ENCODE measurements around the gene PARP12.

Gene PARP12

DNA sequence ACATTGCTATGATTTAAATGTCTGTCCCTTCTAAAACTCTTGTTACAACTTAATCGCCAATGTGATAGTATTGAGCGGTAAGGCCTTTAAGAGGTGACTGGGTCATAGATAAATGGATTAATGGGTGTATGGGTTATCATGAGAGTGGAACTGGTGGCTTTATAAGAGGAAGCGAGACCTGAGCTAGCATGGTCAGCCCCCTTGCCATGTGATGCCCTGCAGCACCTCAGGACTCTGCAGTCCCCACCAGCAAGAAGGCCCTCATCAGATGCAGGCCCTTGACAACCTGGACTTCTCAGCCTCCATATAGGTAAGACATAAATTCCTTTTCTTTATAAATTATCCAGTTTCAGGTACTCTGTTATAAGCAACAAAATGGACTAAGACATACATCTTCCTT, 15.6 kb downstream of the PARP12 start:
- H3K4me3 ChIP-seq (ENCODE audit: low read length) = no peak overlapping the region
- peaks cover 13% of the 10 kb centered on the region for H3K4me1 ChIP-seq (ENCODE audit: control insufficient read depth, insufficient read depth, low read length)
- no peak for DNase-seq (ENCODE audit: low read depth)
- H3K27me3 ChIP-seq (replicated peaks; ENCODE audit: control insufficient read depth, insufficient read depth, low read length) = no peaks in the 10 kb centered on the region
- H3K9me3 ChIP-seq (ENCODE audit: control insufficient read depth, low read length) = no peaks in the 10 kb centered on the region
- peaks cover 10% of the 10 kb centered on the region for H3K36me3 ChIP-seq (ENCODE audit: control insufficient read depth, insufficient read depth, low read length, severe bottlenecking)
- H3K9ac ChIP-seq (ENCODE audit: low read length) = no peak overlapping the region

DNA sequence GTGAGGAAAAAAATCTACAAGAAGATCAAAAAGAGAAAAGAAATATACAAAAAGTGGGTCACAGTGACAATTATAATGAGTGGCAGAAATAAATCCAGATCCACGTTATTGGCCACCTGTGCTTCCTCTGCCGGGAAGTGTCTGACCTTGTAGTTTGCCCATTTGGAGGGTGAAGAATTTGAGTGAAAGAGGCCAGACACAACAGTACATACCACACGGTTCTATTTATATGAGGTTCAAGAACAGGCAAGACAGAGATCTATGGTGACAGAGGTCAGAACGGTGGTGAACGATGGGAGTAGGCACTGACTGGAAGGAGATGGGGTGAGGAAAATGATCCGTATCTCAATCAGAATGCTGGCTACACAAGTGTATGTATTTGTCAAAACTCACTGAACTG, 17.1 kb downstream of the PARP12 start:
- DNase-seq (ENCODE audit: low read depth) = no peak
- peaks cover 13% of the 10 kb centered on the region for H3K4me1 ChIP-seq (ENCODE audit: control insufficient read depth, insufficient read depth, low read length)
- peaks cover 10% of the 10 kb centered on the region for H3K36me3 ChIP-seq (ENCODE audit: control insufficient read depth, insufficient read depth, low read length, severe bottlenecking)
- no peak overlapping the region for H3K9ac ChIP-seq (ENCODE audit: low read length)
- H3K9me3 ChIP-seq (ENCODE audit: control insufficient read depth, low read length) = no peaks in the 10 kb centered on the region
- no peaks in the 10 kb centered on the region for H3K27me3 ChIP-seq (replicated peaks; ENCODE audit: control insufficient read depth, insufficient read depth, low read length)
- no peak overlapping the region for H3K4me3 ChIP-seq (ENCODE audit: low read length)

DNA sequence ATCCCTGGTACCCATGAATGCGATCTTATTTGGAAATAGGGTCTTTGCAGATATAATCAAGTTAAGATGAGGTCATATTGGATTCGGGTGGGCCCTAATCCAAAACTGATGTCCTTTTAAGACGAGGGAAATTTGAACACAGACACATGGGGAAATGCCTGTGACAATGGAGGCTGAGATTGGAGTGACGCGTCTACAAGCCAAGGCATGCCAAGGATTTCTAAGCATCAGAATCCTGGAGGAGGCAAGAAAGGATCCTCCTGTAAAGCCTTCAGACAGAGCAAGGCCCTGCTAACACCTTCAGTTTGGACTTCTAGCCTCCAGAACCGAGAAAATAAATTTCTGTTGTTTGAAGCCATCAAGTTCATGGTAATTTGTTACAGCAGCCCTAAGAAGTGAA, 18.5 kb downstream of the PARP12 start:
- Histone ChIP-seq H3K9ac (ENCODE audit: low read length) (no peak overlapping the region), H3K9me3 (ENCODE audit: control insufficient read depth, low read length) (no peaks in the 10 kb centered on the region), H3K4me3 (ENCODE audit: low read length) (no peak overlapping the region), H3K4me1 (ENCODE audit: control insufficient read depth, insufficient read depth, low read length) (peaks cover 8% of the 10 kb centered on the region), H3K27me3 (replicated peaks; ENCODE audit: control insufficient read depth, insufficient read depth, low read length) (no peaks in the 10 kb centered on the region), H3K36me3 (ENCODE audit: control insufficient read depth, insufficient read depth, low read length, severe bottlenecking) (peaks cover 10% of the 10 kb centered on the region)
- no peak for DNase-seq (ENCODE audit: low read depth)

DNA sequence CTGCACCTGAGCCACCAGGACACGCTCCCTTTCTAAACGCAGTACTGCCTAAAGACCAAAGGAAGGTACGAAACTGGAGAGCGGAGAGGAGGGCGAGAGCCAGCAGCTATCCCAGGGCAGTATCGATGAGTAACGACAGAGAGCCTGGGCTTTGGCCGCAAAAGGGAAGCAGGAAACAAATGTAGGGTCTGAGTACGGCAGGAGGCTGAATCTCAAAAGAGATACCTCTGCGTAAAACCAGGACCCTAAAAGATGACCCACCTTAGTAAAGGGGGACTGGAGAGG, 20.4 kb downstream of the PARP12 start:
- no peak for DNase-seq (ENCODE audit: low read depth)
- no peak overlapping the region for H3K4me3 ChIP-seq (ENCODE audit: low read length)
- no peaks in the 10 kb centered on the region for H3K9me3 ChIP-seq (ENCODE audit: control insufficient read depth, low read length)
- no peaks in the 10 kb centered on the region for H3K27me3 ChIP-seq (replicated peaks; ENCODE audit: control insufficient read depth, insufficient read depth, low read length)
- H3K36me3 ChIP-seq (ENCODE audit: control insufficient read depth, insufficient read depth, low read length, severe bottlenecking) = peaks cover 15% of the 10 kb centered on the region
- H3K9ac ChIP-seq (ENCODE audit: low read length) = no peak overlapping the region
- peaks cover 8% of the 10 kb centered on the region for H3K4me1 ChIP-seq (ENCODE audit: control insufficient read depth, insufficient read depth, low read length)

DNA sequence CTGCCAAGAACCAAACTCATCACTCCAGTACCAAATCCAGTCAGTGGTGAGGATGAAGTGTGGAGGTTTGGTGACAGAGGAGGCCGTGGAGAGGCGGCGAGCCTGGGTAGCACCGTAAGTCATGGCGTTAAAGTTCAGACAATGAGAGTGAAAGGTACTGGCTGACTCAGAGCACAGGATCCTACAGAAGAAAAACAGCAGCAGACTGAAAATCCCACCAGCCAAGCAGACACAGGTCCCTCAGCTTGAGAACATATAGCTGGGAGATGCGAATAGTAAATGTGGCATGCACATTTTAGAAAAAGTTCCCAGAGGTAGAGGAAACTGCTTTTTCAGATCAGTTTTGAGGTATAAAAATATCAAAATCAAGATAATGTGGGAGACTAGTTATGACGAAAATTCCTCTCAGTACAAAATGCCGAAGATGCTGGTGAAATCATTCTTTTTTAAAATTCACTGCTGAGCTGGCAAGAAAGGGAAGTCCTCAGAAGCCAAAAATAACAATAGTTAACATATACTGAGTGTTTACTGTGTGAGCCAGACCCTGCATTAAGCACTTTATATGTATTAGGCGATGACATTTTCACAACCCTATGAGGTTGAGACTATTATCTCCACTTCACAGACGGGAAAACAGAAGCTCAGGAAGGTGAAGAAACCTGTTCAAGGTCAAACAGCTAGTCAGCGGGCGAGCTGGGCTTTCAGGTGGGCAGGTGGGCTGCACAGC, 20.9 kb downstream of the PARP12 start:
- peak; percentile 54 for DNase-seq (ENCODE audit: low read depth)
- H3K9me3 ChIP-seq (ENCODE audit: control insufficient read depth, low read length) = no peaks in the 10 kb centered on the region
- H3K4me3 ChIP-seq (ENCODE audit: low read length) = no peak overlapping the region
- peaks cover 15% of the 10 kb centered on the region for H3K36me3 ChIP-seq (ENCODE audit: control insufficient read depth, insufficient read depth, low read length, severe bottlenecking)
- H3K4me1 ChIP-seq (ENCODE audit: control insufficient read depth, insufficient read depth, low read length) = peaks cover 8% of the 10 kb centered on the region
- H3K9ac ChIP-seq (ENCODE audit: low read length) = no peak overlapping the region
- H3K27me3 ChIP-seq (replicated peaks; ENCODE audit: control insufficient read depth, insufficient read depth, low read length) = no peaks in the 10 kb centered on the region

DNA sequence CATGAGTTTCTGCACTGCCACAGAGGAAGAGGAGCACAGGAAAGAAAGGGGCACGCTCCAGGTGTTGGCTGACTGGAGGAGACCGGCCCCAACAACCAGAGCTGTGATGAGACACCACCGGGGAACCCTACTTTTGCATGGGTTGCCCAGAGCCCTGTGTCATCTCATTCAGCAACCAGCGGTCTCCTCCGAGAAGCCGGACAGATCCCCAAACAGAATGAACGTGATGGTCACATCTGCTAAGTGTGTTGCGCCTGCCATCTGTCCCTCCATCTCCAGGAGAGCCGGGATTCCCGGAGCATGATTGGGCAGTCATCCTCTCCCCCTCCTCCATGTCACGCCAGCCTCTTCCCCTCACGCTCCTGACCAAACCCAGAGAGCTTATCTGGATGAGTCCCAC, 22.9 kb downstream of the PARP12 start:
- no peak for DNase-seq (ENCODE audit: low read depth)
- Histone ChIP-seq H3K27me3 (replicated peaks; ENCODE audit: control insufficient read depth, insufficient read depth, low read length) (no peaks in the 10 kb centered on the region), H3K4me3 (ENCODE audit: low read length) (no peak overlapping the region), H3K4me1 (ENCODE audit: control insufficient read depth, insufficient read depth, low read length) (peaks cover 8% of the 10 kb centered on the region), H3K36me3 (ENCODE audit: control insufficient read depth, insufficient read depth, low read length, severe bottlenecking) (peaks cover 6% of the 10 kb centered on the region), H3K9ac (ENCODE audit: low read length) (no peak overlapping the region), H3K9me3 (ENCODE audit: control insufficient read depth, low read length) (no peaks in the 10 kb centered on the region)

DNA sequence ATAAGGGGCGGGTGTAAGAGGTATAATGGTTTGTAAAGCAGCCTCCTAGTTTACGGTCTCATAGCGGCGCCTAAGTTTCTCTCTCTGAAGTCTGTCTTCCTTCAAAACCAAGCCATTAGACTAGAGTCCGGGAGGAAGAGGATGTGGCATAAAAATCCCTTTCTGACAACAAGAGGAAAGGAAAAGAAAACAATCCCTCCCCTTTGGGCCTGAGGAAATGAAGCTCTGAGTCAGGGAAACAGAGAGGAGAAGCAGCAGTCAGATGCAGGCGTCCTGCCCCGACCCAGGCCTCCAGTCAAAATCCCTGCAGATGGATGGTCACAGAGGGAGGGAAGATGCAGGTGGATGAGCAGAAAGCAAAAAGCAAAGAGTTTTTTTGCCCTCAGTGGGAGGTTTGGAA, 23.7 kb downstream of the PARP12 start:
- peaks cover 6% of the 10 kb centered on the region for H3K36me3 ChIP-seq (ENCODE audit: control insufficient read depth, insufficient read depth, low read length, severe bottlenecking)
- H3K9ac ChIP-seq (ENCODE audit: low read length) = no peak overlapping the region
- H3K4me1 ChIP-seq (ENCODE audit: control insufficient read depth, insufficient read depth, low read length) = peaks cover 10% of the 10 kb centered on the region
- no peaks in the 10 kb centered on the region for H3K27me3 ChIP-seq (replicated peaks; ENCODE audit: control insufficient read depth, insufficient read depth, low read length)
- no peak overlapping the region for H3K4me3 ChIP-seq (ENCODE audit: low read length)
- H3K9me3 ChIP-seq (ENCODE audit: control insufficient read depth, low read length) = no peaks in the 10 kb centered on the region
- DNase-seq (ENCODE audit: low read depth) = no peak

DNA sequence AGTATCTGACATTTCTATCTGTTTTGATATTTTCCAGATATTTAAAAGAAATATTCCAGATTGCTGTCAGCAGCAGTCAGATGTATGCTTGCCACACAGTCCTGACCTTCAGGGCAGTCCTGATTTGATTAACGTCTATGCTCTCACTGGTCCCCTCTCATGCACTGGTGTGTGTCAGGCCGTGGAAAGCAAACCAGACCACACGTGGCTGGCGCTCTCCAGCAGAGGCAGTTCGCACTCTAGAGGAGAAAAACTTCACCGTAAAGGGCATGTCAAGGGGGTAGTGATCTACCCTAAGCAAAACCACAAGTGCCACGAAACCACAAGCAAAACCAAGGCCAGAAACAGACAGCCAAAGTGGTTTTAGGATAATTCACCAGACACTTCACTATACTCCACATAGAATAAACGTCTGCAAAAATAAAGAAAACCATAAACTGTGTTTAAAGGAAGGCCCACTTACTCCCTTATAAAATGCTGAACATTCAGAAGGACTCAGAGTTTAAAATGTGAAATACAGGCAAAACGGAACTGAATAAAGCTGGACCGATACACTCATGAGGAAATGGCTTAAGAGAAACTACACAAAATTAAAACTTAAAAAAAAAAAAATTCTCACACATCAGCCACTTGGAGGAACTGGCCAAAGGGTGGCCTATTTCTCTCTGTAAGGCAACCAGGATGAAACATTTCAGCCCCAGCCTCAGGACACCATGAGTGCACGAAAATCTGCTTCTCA, 26.4 kb downstream of the PARP12 start:
- no peak overlapping the region for H3K4me3 ChIP-seq (ENCODE audit: low read length)
- peaks cover 23% of the 10 kb centered on the region for H3K4me1 ChIP-seq (ENCODE audit: control insufficient read depth, insufficient read depth, low read length)
- no peaks in the 10 kb centered on the region for H3K27me3 ChIP-seq (replicated peaks; ENCODE audit: control insufficient read depth, insufficient read depth, low read length)
- H3K9me3 ChIP-seq (ENCODE audit: control insufficient read depth, low read length) = no peaks in the 10 kb centered on the region
- H3K36me3 ChIP-seq (ENCODE audit: control insufficient read depth, insufficient read depth, low read length, severe bottlenecking) = peaks cover 6% of the 10 kb centered on the region
- DNase-seq (ENCODE audit: low read depth) = no peak
- H3K9ac ChIP-seq (ENCODE audit: low read length) = no peak overlapping the region

DNA sequence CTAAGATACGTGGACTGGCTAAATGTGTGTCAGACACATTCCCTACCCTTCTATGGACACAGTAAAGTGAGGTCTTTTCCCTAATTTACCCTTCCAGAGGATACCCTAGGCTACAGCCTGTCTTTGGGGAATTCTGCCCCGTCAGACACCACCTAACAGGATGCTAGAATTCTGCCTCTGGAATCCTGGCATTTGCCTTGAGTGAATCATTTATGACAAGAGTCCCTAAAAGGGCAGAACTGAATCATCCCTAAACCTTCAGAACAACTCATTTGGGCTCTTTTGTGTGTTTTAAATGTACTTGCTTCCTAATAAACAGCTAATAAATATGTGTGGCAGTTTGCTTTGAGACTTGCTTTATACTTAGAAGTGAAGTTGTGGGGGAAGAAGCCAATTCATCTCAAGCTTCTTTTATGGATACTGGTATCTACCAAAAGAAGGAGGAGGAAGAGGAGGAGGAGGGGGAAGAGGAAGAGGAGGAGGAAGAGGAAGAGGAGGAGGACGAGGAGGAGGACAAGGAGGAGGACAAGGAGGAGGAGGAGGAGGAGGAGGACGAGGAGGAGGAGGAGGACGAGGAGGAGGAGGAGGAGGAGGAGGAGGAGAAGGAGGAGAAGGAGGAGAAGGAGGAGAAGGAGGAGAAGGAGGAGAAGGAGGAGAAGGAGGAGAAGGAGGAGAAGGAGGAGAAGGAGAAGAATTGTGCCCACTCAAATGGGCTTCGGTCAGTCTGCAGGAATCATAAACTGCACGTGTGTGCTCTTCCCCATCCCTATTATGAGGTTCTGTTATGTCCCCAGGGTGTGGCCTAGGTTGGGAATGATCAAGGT, 27.1 kb downstream of the PARP12 start:
- H3K9ac ChIP-seq (ENCODE audit: low read length) = no peak overlapping the region
- H3K4me3 ChIP-seq (ENCODE audit: low read length) = no peak overlapping the region
- peak; percentile 53 for DNase-seq (ENCODE audit: low read depth)
- peaks cover 6% of the 10 kb centered on the region for H3K36me3 ChIP-seq (ENCODE audit: control insufficient read depth, insufficient read depth, low read length, severe bottlenecking)
- H3K4me1 ChIP-seq (ENCODE audit: control insufficient read depth, insufficient read depth, low read length) = peaks cover 23% of the 10 kb centered on the region
- no peaks in the 10 kb centered on the region for H3K9me3 ChIP-seq (ENCODE audit: control insufficient read depth, low read length)
- no peaks in the 10 kb centered on the region for H3K27me3 ChIP-seq (replicated peaks; ENCODE audit: control insufficient read depth, insufficient read depth, low read length)

DNA sequence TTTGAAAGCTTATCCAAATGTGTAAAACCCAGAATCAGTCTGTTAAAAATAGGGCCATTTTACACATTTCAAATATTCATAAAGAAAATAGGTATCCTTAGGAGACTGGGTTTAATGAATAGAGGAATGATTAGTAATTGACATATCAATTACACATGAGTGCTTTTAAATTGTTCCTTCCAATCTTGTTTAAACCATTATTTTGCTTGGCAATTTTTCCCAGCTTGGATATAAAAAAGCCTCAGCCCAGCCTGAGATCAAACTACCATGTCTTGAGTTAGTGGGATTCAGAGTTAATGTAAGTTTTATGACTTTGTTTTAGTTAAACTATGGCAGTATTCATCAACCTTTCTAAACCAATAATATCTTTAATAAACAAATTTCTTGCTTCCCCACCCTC, 28.3 kb downstream of the PARP12 start:
- Histone ChIP-seq H3K4me1 (ENCODE audit: control insufficient read depth, insufficient read depth, low read length) (peaks cover 23% of the 10 kb centered on the region), H3K4me3 (ENCODE audit: low read length) (no peak overlapping the region), H3K27me3 (replicated peaks; ENCODE audit: control insufficient read depth, insufficient read depth, low read length) (no peaks in the 10 kb centered on the region), H3K9ac (ENCODE audit: low read length) (no peak overlapping the region), H3K36me3 (ENCODE audit: control insufficient read depth, insufficient read depth, low read length, severe bottlenecking) (peaks cover 6% of the 10 kb centered on the region), H3K9me3 (ENCODE audit: control insufficient read depth, low read length) (no peaks in the 10 kb centered on the region)
- DNase-seq (ENCODE audit: low read depth) = no peak

DNA sequence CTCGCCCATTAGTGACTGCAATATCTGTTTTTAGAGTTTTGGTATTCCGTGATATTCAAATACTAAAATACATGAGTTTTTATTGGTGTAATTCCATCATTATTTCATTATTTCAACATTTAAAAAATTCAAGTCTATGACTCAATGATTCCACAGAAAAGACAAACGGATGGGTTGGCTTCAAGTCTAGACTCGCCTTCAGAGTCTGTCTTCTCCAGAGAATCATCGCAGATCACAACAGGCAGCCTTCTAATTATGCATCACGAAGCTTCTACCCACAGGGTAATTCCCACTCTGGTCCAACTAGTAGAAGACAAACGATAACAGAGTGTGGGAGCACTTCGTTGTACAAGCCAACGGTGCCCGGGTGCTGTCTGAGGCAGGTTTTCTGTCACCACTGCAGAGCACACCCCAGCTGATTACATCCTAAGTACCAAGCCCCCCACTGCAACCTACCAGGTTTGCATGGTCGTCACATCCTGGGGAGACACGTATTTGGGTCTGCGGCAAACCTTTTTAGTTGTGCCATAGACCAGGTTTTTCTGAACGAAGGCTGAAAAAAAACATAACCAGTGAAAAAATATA, 28.9 kb downstream of the PARP12 start:
- Histone ChIP-seq H3K36me3 (ENCODE audit: control insufficient read depth, insufficient read depth, low read length, severe bottlenecking) (peaks cover 6% of the 10 kb centered on the region), H3K9me3 (ENCODE audit: control insufficient read depth, low read length) (no peaks in the 10 kb centered on the region), H3K4me3 (ENCODE audit: low read length) (no peak overlapping the region), H3K27me3 (replicated peaks; ENCODE audit: control insufficient read depth, insufficient read depth, low read length) (no peaks in the 10 kb centered on the region), H3K4me1 (ENCODE audit: control insufficient read depth, insufficient read depth, low read length) (peaks cover 23% of the 10 kb centered on the region), H3K9ac (ENCODE audit: low read length) (no peak overlapping the region)
- no peak for DNase-seq (ENCODE audit: low read depth)
